ENCODE results near the gene HSD17B10.
A peak's percentile ranks its signal among the peaks of the same experiment; 100 is the strongest.
"Not testable (repeated sequence)": the region's sequence is repeated elsewhere in the genome, so short reads cannot be mapped to it uniquely, and the experiment has no call there.

HSD17B10 gene

DNA sequence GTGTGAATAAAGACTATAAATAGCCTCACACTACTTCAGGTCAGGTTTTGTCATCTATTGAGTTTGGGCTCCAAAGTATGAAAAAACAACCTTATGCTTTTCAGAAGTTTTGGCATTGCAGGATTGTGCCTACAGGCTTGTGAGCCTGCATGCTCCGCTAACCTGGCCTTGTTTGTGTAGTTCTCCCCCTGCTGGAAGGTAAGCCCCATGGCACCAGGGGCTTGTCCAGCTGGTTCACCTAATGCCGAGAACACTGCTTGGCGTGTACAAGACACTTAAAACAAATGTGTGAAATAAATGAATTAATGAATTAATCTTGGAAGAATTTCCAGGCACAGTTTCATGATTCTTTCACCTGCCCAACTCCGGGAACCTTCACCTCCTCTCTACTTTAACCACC lies 1.8 kb upstream of the HSD17B10 start:
- DNase-seq, result peak; percentile 71 to 78

- DNase-seq, result no peak
Measured at GRCh38 chrX:53430231-53430630, 3.9 kb downstream of the HSD17B10 start.

- no peak for DNase-seq
Measured at GRCh38 chrX:53429755-53430154, 4.4 kb downstream of the HSD17B10 start.

GRCh38 chrX:53422861-53423306 lies 11.3 kb downstream of the HSD17B10 start, which contains the start of gene RIBC1:
RIBC1 (plus strand) TSS chrX:53422873; CDS start chrX:53426277, 3,404 bp downstream.
- DNase-seq, result no peak

GRCh38 chrX:53422086-53422860 lies 11.9 kb downstream of the HSD17B10 start, which contains the start of gene SMC1A:
SMC1A (minus strand) TSS chrX:53422654; CDS start chrX:53422600, 54 bp downstream.
- DNase-seq, result peak; percentile 98 to 99

DNA sequence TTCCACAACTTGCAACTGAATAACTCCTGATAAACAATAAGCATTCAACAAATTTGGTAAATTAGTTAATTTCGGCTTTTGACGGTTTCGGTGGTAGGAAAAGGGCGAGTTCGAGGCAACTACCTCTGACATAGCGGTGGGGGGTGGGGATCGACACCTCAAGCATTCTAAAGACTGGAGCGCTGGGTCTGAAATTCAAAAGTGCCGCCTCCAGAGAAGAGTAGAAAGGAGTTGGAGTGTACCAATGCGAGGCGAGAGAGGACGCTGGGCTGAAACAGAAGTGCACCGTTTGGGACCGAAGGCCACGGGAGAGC lies 12.4 kb downstream of the HSD17B10 start:
- DNase-seq, result no peak

DNA sequence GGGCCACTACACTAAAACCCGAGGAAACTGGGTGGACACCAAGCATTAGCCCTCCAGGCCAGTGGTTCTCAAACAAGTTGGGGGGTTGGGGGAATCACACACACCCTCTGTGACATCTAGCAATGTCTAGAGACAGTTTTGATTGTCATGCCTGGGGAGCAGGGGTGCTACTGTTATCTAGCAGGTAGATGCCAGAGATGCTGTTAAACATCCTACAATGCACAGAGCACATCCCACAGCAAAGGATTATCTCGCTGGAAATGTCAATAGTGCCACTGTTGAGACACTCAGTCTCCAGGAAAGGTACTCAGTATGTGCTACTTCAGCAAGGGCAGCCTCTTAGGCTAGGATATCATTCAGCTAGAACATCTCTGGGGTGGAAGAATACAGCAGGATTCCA lies 13.0 kb downstream of the HSD17B10 start:
- DNase-seq, result no peak

DNA sequence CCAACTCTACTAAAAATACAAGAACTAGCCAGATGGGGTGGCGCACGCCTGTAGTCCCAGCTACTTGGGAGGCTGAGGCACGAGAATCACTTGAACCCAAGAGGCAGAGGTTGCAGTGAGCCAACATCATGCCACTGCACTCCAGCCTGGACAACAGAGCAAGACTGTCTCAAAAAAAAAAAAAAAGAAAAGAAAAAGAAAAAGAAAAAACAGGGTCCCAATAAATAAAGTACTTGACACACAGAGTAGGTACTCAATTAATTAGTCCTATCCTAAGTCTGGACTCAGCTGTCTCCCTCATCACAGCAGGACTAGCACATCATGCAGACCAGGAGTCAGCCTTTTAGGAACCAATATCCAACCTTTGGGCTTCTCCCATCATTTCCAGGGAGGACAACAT lies 13.8 kb downstream of the HSD17B10 start:
- DNase-seq, result not testable (repeated sequence)

DNA sequence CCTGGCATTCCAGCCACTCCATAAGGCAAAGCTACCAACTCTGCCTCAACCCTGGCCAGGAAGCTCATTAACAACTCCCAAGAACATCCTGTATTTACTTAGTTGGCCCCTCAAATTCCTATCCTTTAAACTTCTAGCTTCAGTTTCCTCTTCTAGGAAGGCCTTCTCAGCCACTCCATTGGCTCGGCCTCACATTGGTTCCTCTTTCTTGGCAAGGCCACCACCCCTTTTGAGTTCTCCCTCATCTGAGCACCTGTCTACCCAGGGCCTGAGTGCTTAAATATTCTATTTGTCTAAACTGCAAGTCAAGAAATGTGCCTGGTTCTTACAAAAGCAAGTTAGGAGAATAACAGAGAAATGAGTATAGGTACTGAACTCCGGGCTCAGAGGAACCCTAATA lies 21.7 kb downstream of the HSD17B10 start:
- no peak for DNase-seq

GRCh38 chrX:53403535-53403934 lies 30.6 kb downstream of the HSD17B10 start:
- DNase-seq, result no peak

DNA sequence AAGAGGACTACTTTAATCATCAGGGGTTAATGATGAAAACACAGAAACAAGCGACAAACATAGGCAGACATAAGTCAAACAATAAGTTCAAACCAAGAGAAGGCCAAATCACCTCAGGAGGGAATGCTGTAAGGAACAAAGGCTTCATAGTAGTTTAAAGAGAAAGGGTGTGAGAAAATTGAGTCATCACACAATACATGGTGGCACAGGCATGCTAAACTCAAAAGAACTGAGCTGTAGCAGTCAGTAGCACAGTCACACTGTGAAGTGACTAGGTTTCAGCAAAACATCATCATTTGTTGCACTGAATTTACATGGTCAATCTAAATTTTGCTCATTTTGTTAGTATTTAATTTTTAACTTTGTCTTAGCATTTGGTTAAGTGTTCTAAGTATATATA lies 36.0 kb downstream of the HSD17B10 start:
- no peak for DNase-seq

- no peak for DNase-seq
Measured at GRCh38 chrX:53395605-53396298, 38.4 kb downstream of the HSD17B10 start.

- DNase-seq, result no peak
Measured at GRCh38 chrX:53383376-53384076, 50.6 kb downstream of the HSD17B10 start.

All from activated T-cell treated with anti-CD3 and anti-CD28 coated beads, Interleukin-2, amount 50 U/mL, for 48 hours (primary cell).